Prostate gland (tissue), 2 donors: ENCODE results near the gene STK26. TPM values are rescaled to one million over a fixed set of nuclear protein-coding genes. Genes with fewer than 3 reads are reported as not detected.

ENCODE experiments used
- DNase-seq: peaks from one replicate; pipeline ENCODE4 v3.0.0-alpha.2; 2019; ENCODE audit warnings: low spot score
- H3K27ac ChIP-seq, 2 donors: fragments of 200-600 bp; sonication (generic); 2 replicates each; pipeline ENCODE4 v1.5.1; 2017 to 2019
- H3K27me3 ChIP-seq: fragments of 200-600 bp; sonication (generic); replicated peaks from 2 replicates; pipeline ENCODE4 v1.5.1; 2019; ENCODE audit not compliant: insufficient read depth
- H3K36me3 ChIP-seq, 2 donors: fragments of 200-600 bp; sonication (generic); 1 replicate in 1 of 2; 2 replicates in 1 of 2; pipeline versions ENCODE4 v1.5.1 to v1.8.1; 2017 to 2019
- H3K4me1 ChIP-seq: fragments of 200-600 bp; sonication (generic); replicated peaks from 2 replicates; pipeline ENCODE4 v1.5.1; 2019
- H3K4me3 ChIP-seq, 2 donors: fragments of 200-600 bp; sonication (generic); 2 replicates each; pipeline ENCODE4 v1.5.1; 2017 to 2019
- H3K9me3 ChIP-seq: fragments of 200-600 bp; sonication (generic); 2 replicates; pipeline ENCODE4 v1.5.1; 2017
- CTCF ChIP-seq, 4 experiments: fragments of 200-600 bp in 2 of 4; fragments of 450-650 bp in 2 of 4; sonication (generic) in 2 of 4; IDR thresholded peaks; 1 replicate in 3 of 4; 2 replicates in 1 of 4; pipeline ENCODE4 v1.5.1; 2016 to 2019; ENCODE audit warnings: antibody characterized with exemption in 4 of 4, mild to moderate bottlenecking in 2 of 4, moderate library complexity in 2 of 4
- POLR2A ChIP-seq: fragments of 450-650 bp; IDR thresholded peaks from one replicate; pipeline ENCODE4 v1.6.1; 2016; ENCODE audit warnings: antibody characterized with exemption, mild to moderate bottlenecking
- POLR2AphosphoS5 ChIP-seq: sonication (generic); formaldehyde crosslinking; IDR thresholded peaks from one replicate; pipeline ENCODE4 v1.6.1; 2017; ENCODE audit warnings: antibody characterized with exemption
- WGBS: methylation state at CpG from one replicate; pipeline ENCODE4 v1.1.5; 2018; 5-methylcytosine and 5-hydroxymethylcytosine counted together
- intact Hi-C: fragments of 100-400 bp; cut with DNase I; formaldehyde crosslinking; loops from one replicate; pipeline ENCODE4 v1.14.2; 2022
- total RNA-seq, 2 donors: library from RNA; depleted of rRNA; stranded (reverse); fragments of >200 nt; gene quantifications; one replicate each; pipeline ENCODE4 v1.1.0, GENCODE V29; 2016

The STK26 gene
- total RNA-seq, result 10 to 100 TPM; 11.0 to 12.9 TPM

GRCh38 chrX:132022967-132023895 is at the start of gene STK26:
Gene STK26 (plus strand): TSS chrX:132023302. CDS start chrX:132023618, 316 bp downstream.
- peak within 1 kb of the TSS; percentile 65 to 68 for H3K27ac ChIP-seq

GRCh38 chrX:131975851-131976250 is 47.3 kb upstream of the STK26 start:
- Histone ChIP-seq H3K36me3 (no peaks in the 10 kb centered on the region), H3K4me3 (no peak overlapping the region), H3K9me3 (no peaks in the 10 kb centered on the region), H3K4me1 (no peaks in the 10 kb centered on the region), H3K27me3 (no peaks in the 10 kb centered on the region), H3K27ac (no peak overlapping the region)
- DNase-seq, result no peak
- WGBS, result 69% methylated on average over 2 of the region's 2 CpGs
- no peak for TF ChIP-seq POLR2A
- TF ChIP-seq POLR2AphosphoS5, result no peak
- no peak for TF ChIP-seq CTCF (IDR thresholded peaks at IDR 0.05)
- intact Hi-C loops, result no loop called here

More at GRCh38 chrX:132022967-132023895, at the start of gene STK26:
- H3K27me3 ChIP-seq, result no peaks in the 10 kb centered on the region
- no peaks in the 10 kb centered on the region for H3K4me1 ChIP-seq
- H3K4me3 ChIP-seq, result peak within 1 kb of the TSS; percentile 49 to 52
- no peak for TF ChIP-seq CTCF (IDR thresholded peaks at IDR 0.05)
- TF ChIP-seq POLR2A, result peak; percentile 83
- TF ChIP-seq POLR2AphosphoS5, result peak; percentile 62
- H3K9me3 ChIP-seq, result no peaks in the 10 kb centered on the region
- no peaks in the 10 kb centered on the region for H3K36me3 ChIP-seq
- intact Hi-C loops, result loop anchor here (5.0 kb wide), 2 partner anchors 39 to 194 kb away; partner anchors contain the start of gene RAP2C
- peak; percentile 62 for DNase-seq
- 0% methylated on average over 3 of the region's 73 CpGs for WGBS

GRCh38 chrX:131977619-131978018 is 45.5 kb upstream of the STK26 start:
- WGBS, result 87% methylated on average over 3 of the region's 3 CpGs

GRCh38 chrX:131979116-131979515 is 44.0 kb upstream of the STK26 start:
- no peak overlapping the region for H3K4me3 ChIP-seq
- no peaks in the 10 kb centered on the region for H3K4me1 ChIP-seq
- H3K27me3 ChIP-seq, result no peaks in the 10 kb centered on the region
- intact Hi-C loops, result no loop called here
- no peak for TF ChIP-seq CTCF (IDR thresholded peaks at IDR 0.05)
- TF ChIP-seq POLR2A, result no peak
- no peak for TF ChIP-seq POLR2AphosphoS5
- H3K9me3 ChIP-seq, result no peaks in the 10 kb centered on the region
- no peak overlapping the region for H3K27ac ChIP-seq
- no peaks in the 10 kb centered on the region for H3K36me3 ChIP-seq
- no peak for DNase-seq

More at GRCh38 chrX:131977619-131978018, 45.5 kb upstream of the STK26 start:
- TF ChIP-seq CTCF (IDR thresholded peaks at IDR 0.05), result no peak
- no peak for TF ChIP-seq POLR2AphosphoS5
- TF ChIP-seq POLR2A, result no peak
- Histone ChIP-seq H3K9me3 (no peaks in the 10 kb centered on the region), H3K4me3 (no peak overlapping the region), H3K27ac (no peak overlapping the region), H3K27me3 (no peaks in the 10 kb centered on the region), H3K36me3 (no peaks in the 10 kb centered on the region), H3K4me1 (no peaks in the 10 kb centered on the region)
- no peak for DNase-seq
- intact Hi-C loops, result no loop called here
